H9 (cell line): Measurements from ENCODE around the gene SAP30L. TPM values are rescaled to one million over a fixed set of nuclear protein-coding genes. Genes with fewer than 3 reads are reported as not detected.

ENCODE experiments used
- DNase-seq: peaks from one replicate; pipeline ENCODE4 v3.0.0-alpha.2; 2017
- H2AFZ ChIP-seq: one replicate; pipeline ENCODE4 v1.6.1; 2013; ENCODE audit warnings: mild to moderate bottlenecking, low read length, control low read depth, moderate library complexity
- H2AK5ac ChIP-seq: 2 replicates; pipeline ENCODE4 v1.6.1; 2013; ENCODE audit warnings: low read length, control low read depth, mixed read lengths; ENCODE audit not compliant: insufficient read length
- H2BK120ac ChIP-seq: one replicate; pipeline ENCODE4 v1.6.1; 2013; ENCODE audit warnings: low read depth, mild to moderate bottlenecking, low read length, control low read depth, inconsistent platforms; ENCODE audit not compliant: poor library complexity, severe bottlenecking
- H2BK12ac ChIP-seq: 2 replicates; pipeline ENCODE4 v1.6.1; 2013; ENCODE audit warnings: low read length, control low read depth, mixed read lengths, low read depth; ENCODE audit not compliant: insufficient read length
- H2BK15ac ChIP-seq: 2 replicates; pipeline ENCODE4 v1.6.1; 2013; ENCODE audit warnings: low read depth, low read length, control low read depth
- H2BK20ac ChIP-seq: one replicate; pipeline ENCODE4 v1.6.1; 2013; ENCODE audit warnings: low read depth, mild to moderate bottlenecking, low read length, control low read depth, inconsistent platforms; ENCODE audit not compliant: poor library complexity, severe bottlenecking
- H2BK5ac ChIP-seq: 2 replicates; pipeline ENCODE4 v1.6.1; 2013; ENCODE audit warnings: low read length, control low read depth, mixed read lengths; ENCODE audit not compliant: insufficient read length
- H3K14ac ChIP-seq: 2 replicates; pipeline ENCODE4 v1.6.1; 2013; ENCODE audit warnings: low read length, control low read depth; ENCODE audit not compliant: insufficient read depth
- H3K18ac ChIP-seq: 2 replicates; pipeline ENCODE4 v1.6.1; 2013; ENCODE audit warnings: low read depth, mild to moderate bottlenecking, mixed read lengths, low read length, control low read depth; ENCODE audit not compliant: insufficient read length
- H3K23ac ChIP-seq: 2 replicates; pipeline ENCODE4 v1.6.1; 2013; ENCODE audit warnings: low read length, control low read depth, mixed read lengths, low read depth; ENCODE audit not compliant: insufficient read length
- H3K23me2 ChIP-seq: 2 replicates; pipeline ENCODE4 v1.6.1; 2013; ENCODE audit warnings: low read depth, mild to moderate bottlenecking, mixed read lengths, low read length, control low read depth; ENCODE audit not compliant: insufficient read length, poor library complexity, severe bottlenecking
- H3K27ac ChIP-seq: 2 replicates; pipeline ENCODE4 v1.5.1; 2013; ENCODE audit warnings: low read length, control low read depth, mixed read lengths, low read depth; ENCODE audit not compliant: insufficient read length
- H3K27me3 ChIP-seq: 2 replicates; pipeline ENCODE4 v1.6.1; 2013; ENCODE audit warnings: low read length, control low read depth, inconsistent platforms; ENCODE audit not compliant: insufficient read depth
- H3K4ac ChIP-seq: 2 replicates; pipeline ENCODE4 v1.6.1; 2013; ENCODE audit warnings: low read depth, mild to moderate bottlenecking, control low read depth, inconsistent platforms, low read length, moderate library complexity
- H3K4me1 ChIP-seq: 2 replicates; pipeline ENCODE4 v1.6.1; 2013; ENCODE audit warnings: low read length, control low read depth, inconsistent platforms; ENCODE audit not compliant: insufficient read depth
- H3K4me2 ChIP-seq: 2 replicates; pipeline ENCODE4 v1.6.1; 2013; ENCODE audit warnings: low read length, control low read depth, mixed read lengths; ENCODE audit not compliant: insufficient read length, insufficient read depth
- H3K56ac ChIP-seq: 2 replicates; pipeline ENCODE4 v1.6.1; 2013; ENCODE audit warnings: low read depth, mild to moderate bottlenecking, mixed read lengths, low read length, control low read depth; ENCODE audit not compliant: insufficient read length
- H3K79me1 ChIP-seq: 2 replicates; pipeline ENCODE4 v1.6.1; 2013; ENCODE audit warnings: low read depth, mild to moderate bottlenecking, moderate library complexity, low read length, control low read depth, inconsistent platforms; ENCODE audit not compliant: insufficient read depth, poor library complexity, severe bottlenecking
- H3K79me2 ChIP-seq: 2 replicates; pipeline ENCODE4 v1.6.1; 2013; ENCODE audit warnings: low read length, control low read depth, inconsistent platforms; ENCODE audit not compliant: insufficient read depth
- H3K9ac ChIP-seq: 2 replicates; pipeline ENCODE4 v1.6.1; 2013; ENCODE audit warnings: low read length, control low read depth, mixed read lengths; ENCODE audit not compliant: insufficient read length; ENCODE audit errors: extremely low read depth
- H3K9me3 ChIP-seq: one replicate; pipeline ENCODE4 v1.6.1; 2013; ENCODE audit warnings: low read depth, low read length, inconsistent platforms; ENCODE audit not compliant: control insufficient read depth
- H3T11ph ChIP-seq: one replicate; pipeline ENCODE4 v1.6.1; 2013; ENCODE audit warnings: mild to moderate bottlenecking, low read length, control low read depth, inconsistent platforms
- H4K20me1 ChIP-seq: one replicate; pipeline ENCODE4 v1.6.1; 2013; ENCODE audit not compliant: control insufficient read depth, insufficient read length, insufficient read depth
- H4K5ac ChIP-seq: 2 replicates; pipeline ENCODE4 v1.6.1; 2013; ENCODE audit warnings: low read depth, mild to moderate bottlenecking, mixed read lengths, low read length, control low read depth; ENCODE audit not compliant: insufficient read length
- H4K8ac ChIP-seq: replicated peaks from 2 replicates; pipeline ENCODE4 v1.6.1; 2013; ENCODE audit warnings: low read length, control low read depth, mixed read lengths, low read depth; ENCODE audit not compliant: insufficient read length
- H4K91ac ChIP-seq: 2 replicates; pipeline ENCODE4 v1.6.1; 2013; ENCODE audit warnings: low read depth, mild to moderate bottlenecking, moderate library complexity, mixed read lengths, low read length, control low read depth; ENCODE audit not compliant: insufficient read length
- H3K27ac Mint-ChIP-seq, 3 experiments: 2 replicates in 2 of 3; 3 replicates in 1 of 3; pipeline ENCODE4 v1.8.0; 2020 to 2021; ENCODE audit warnings: mixed read lengths in 3 of 3, mild to moderate bottlenecking in 1 of 3, moderate library complexity in 1 of 3
- H3K27me3 Mint-ChIP-seq: 2 replicates; pipeline ENCODE4 v1.8.0; 2021; ENCODE audit warnings: low read depth, mild to moderate bottlenecking, moderate library complexity, mixed read lengths
- H3K36me3 Mint-ChIP-seq, 3 experiments: 2 replicates in 2 of 3; 3 replicates in 1 of 3; pipeline ENCODE4 v1.8.0; 2020 to 2021; ENCODE audit warnings: low read depth in 3 of 3, mixed read lengths in 3 of 3; ENCODE audit not compliant: insufficient read depth in 1 of 3
- H3K4me1 Mint-ChIP-seq, 2 experiments: 2 replicates each; pipeline ENCODE4 v1.8.0; 2020; ENCODE audit warnings: mixed read lengths in 2 of 2
- H3K4me3 Mint-ChIP-seq, 2 experiments: 2 replicates in 1 of 2; 3 replicates in 1 of 2; pipeline ENCODE4 v1.8.0; 2020 to 2021; ENCODE audit warnings: mild to moderate bottlenecking in 2 of 2, mixed read lengths in 2 of 2, moderate library complexity in 1 of 2
- H3K9me3 Mint-ChIP-seq, 2 experiments: 2 replicates in 1 of 2; 3 replicates in 1 of 2; pipeline ENCODE4 v1.8.0; 2020; ENCODE audit warnings: mild to moderate bottlenecking in 2 of 2, mixed read lengths in 2 of 2, moderate library complexity in 1 of 2
- CTCF ChIP-seq: fragments of 200-600 bp; sonication (generic); conservative IDR thresholded peaks from 3 replicates; pipeline ENCODE4 v1.8.0; 2021; ENCODE audit warnings: antibody characterized with exemption, mild to moderate bottlenecking
- WGBS: extraction: QIAGEN DNeasy Blood & Tissue Kit; methylation state at CpG from one replicate; pipeline ENCODE4 v1.1.7; 2013; ENCODE audit warnings: missing lambda C conversion rate, low lambda C conversion rate, mixed read lengths; ENCODE audit not compliant: insufficient read length; ENCODE audit errors: extremely low coverage; 5-methylcytosine and 5-hydroxymethylcytosine counted together
- total RNA-seq: library from RNA; stranded (reverse); gene quantifications from 2 replicates; pipeline ENCODE4 v1.2.1, GENCODE V29; 2021

Gene SAP30L
- total RNA-seq, 1 experiment from 2014 or later, result 25.0 TPM

- H3K27ac Mint-ChIP-seq, result no peak overlapping the region
Observed at GRCh38 chr5:154444556-154445421, 1.0 kb upstream of the SAP30L start.

More at GRCh38 chr5:154444556-154445421, 1.0 kb upstream of the SAP30L start:
- Histone ChIP-seq H2BK20ac (no peak overlapping the region), H3K14ac (no peak overlapping the region; the same call in 1 of the 2 replicates), H2AFZ (peak overlapping the region; percentile 24), H3K4me1 (no peaks in the 10 kb centered on the region), H3K27ac (no peak overlapping the region), H4K91ac (no peak overlapping the region), H2AK5ac (no peak overlapping the region), H3K79me1 (peaks cover 3% of the 10 kb centered on the region), H3K23ac (no peak overlapping the region), H2BK15ac (no peak overlapping the region), H3T11ph (no peak overlapping the region), H2BK5ac (no peak overlapping the region), H3K9ac (peak overlapping the region; percentile 66), H3K4me2 (peak overlapping the region; percentile 98), H3K18ac (no peak overlapping the region), H2BK120ac (no peak overlapping the region), H2BK12ac (no peak overlapping the region), H3K56ac (no peak overlapping the region), H4K20me1 (no peaks in the 10 kb centered on the region), H3K79me2 (no peaks in the 10 kb centered on the region), H3K4ac (no peak overlapping the region), H3K27me3 (no peaks in the 10 kb centered on the region), H4K5ac (no peak overlapping the region), H3K9me3 (no peaks in the 10 kb centered on the region), H3K23me2 (peaks cover 13% of the 10 kb centered on the region), H4K8ac (no peak overlapping the region)
- TF ChIP-seq CTCF, result no peak
- Mint-ChIP-seq H3K9me3 (no peaks in the 10 kb centered on the region), H3K36me3 (peaks cover 2 to 16% (median 14%) of the 10 kb centered on the region in 3 experiments; a peak in 6 of 7 replicates), H3K27me3 (peaks cover 3% of the 10 kb centered on the region; the same call in 1 of the 2 replicates), H3K4me3 (peak overlapping the region; percentile 93 to 99), H3K4me1 (peaks cover 14 to 19% of the 10 kb centered on the region in 2 experiments)
- WGBS, result no CpG with 5 or more reads among the region's 30 CpGs
- peak; percentile 51 for DNase-seq
